Smooth muscle cell (in vitro differentiated cells): ENCODE data around the gene PDIA6. TPM values are rescaled to one million over a fixed set of nuclear protein-coding genes. Genes with fewer than 3 reads are reported as not detected.

ENCODE experiments used
- DNase-seq: peaks from one replicate; lab custom pipeline; 2025; ENCODE audit not compliant: unreplicated experiment; lab: John Stamatoyannopoulos, UW
- H2AFZ ChIP-seq: fragments of 200-600 bp; sonication (generic); 2 replicates; pipeline ENCODE4 v1.6.0; 2016; ENCODE audit warnings: antibody characterized with exemption, low read depth, mild to moderate bottlenecking
- H3F3A ChIP-seq: fragments of 200-600 bp; sonication (generic); 2 replicates; pipeline ENCODE4 v1.6.0; 2017; ENCODE audit warnings: antibody characterized with exemption, low read depth
- H3K27ac ChIP-seq: fragments of 200-600 bp; sonication (generic); 2 replicates; pipeline ENCODE4 v1.5.1; 2016; ENCODE audit warnings: low read depth, mild to moderate bottlenecking
- H3K27me3 ChIP-seq: fragments of 200-600 bp; sonication (generic); 2 replicates; pipeline ENCODE4 v1.6.1; 2016; ENCODE audit warnings: low read depth, mild to moderate bottlenecking
- H3K36me3 ChIP-seq: fragments of 200-600 bp; sonication (generic); 2 replicates; pipeline ENCODE4 v1.5.1; 2016; ENCODE audit warnings: low read depth
- H3K4me1 ChIP-seq: fragments of 200-600 bp; sonication (generic); 2 replicates; pipeline ENCODE4 v1.5.1; 2016; ENCODE audit warnings: low read depth
- H3K4me2 ChIP-seq: fragments of 200-600 bp; sonication (generic); 2 replicates; pipeline ENCODE4 v1.6.0; 2016; ENCODE audit warnings: mild to moderate bottlenecking
- H3K4me3 ChIP-seq: fragments of 200-600 bp; sonication (generic); 2 replicates; pipeline ENCODE4 v1.5.1; 2016; ENCODE audit warnings: mild to moderate bottlenecking
- H3K79me2 ChIP-seq: fragments of 200-600 bp; sonication (generic); 2 replicates; pipeline ENCODE4 v1.6.0; 2016; ENCODE audit warnings: low read depth, mild to moderate bottlenecking
- H3K9ac ChIP-seq: fragments of 200-600 bp; sonication (generic); 2 replicates; pipeline ENCODE4 v1.6.0; 2016; ENCODE audit warnings: low read depth
- H3K9me3 ChIP-seq: fragments of 200-600 bp; sonication (generic); replicated peaks from 2 replicates; pipeline ENCODE4 v1.5.1; 2016; ENCODE audit warnings: low read depth
- H4K20me1 ChIP-seq: fragments of 200-600 bp; sonication (generic); 2 replicates; pipeline ENCODE4 v1.6.0; 2016; ENCODE audit warnings: low read depth
- CTCF ChIP-seq: fragments of 200-600 bp; sonication (generic); IDR thresholded peaks from 2 replicates; pipeline ENCODE4 v1.5.1; 2017; ENCODE audit warnings: borderline replicate concordance, mild to moderate bottlenecking, antibody characterized with exemption; ENCODE audit not compliant: insufficient read depth, poor library complexity, severe bottlenecking
- WGBS: methylation state at CpG from one replicate; pipeline ENCODE4 v1.1.7; 2016; ENCODE audit warnings: low lambda C conversion rate; 5-methylcytosine and 5-hydroxymethylcytosine counted together
- polyA plus RNA-seq: library from polyadenylated mRNA; unstranded; fragments of >200 nt; fragmentation: Nextera tagmentation; extraction: Ambion mirVana; gene quantifications from 2 replicates; pipeline ENCODE4 v1.2.1, GENCODE V29; 2016
- total RNA-seq: library from RNA; depleted of rRNA; stranded (reverse); fragments of >200 nt; gene quantifications from 2 replicates; pipeline ENCODE4 v1.2.3, GENCODE V29; 2014

PDIA6 gene
- total and polyA plus RNA-seq, 2 experiments from 2014 or later: 360 to 671 TPM

- no peak overlapping the region for H2AFZ ChIP-seq
- WGBS: 97% methylated on average over 27 of the region's 27 CpGs
- H3K4me3 ChIP-seq: no peak overlapping the region
- H3K27ac ChIP-seq: no peak overlapping the region
- H3K4me1 ChIP-seq: no peaks in the 10 kb centered on the region
- H3F3A ChIP-seq: no peaks in the 10 kb centered on the region
- DNase-seq: no peak
- no peaks in the 10 kb centered on the region for H3K36me3 ChIP-seq
- H3K9me3 ChIP-seq: no peaks in the 10 kb centered on the region
- H3K4me2 ChIP-seq: no peak overlapping the region
- no peaks in the 10 kb centered on the region for H3K79me2 ChIP-seq
- no peaks in the 10 kb centered on the region for H3K27me3 ChIP-seq
- TF ChIP-seq CTCF: no peak
- H4K20me1 ChIP-seq: peaks cover 23% of the 10 kb centered on the region
- H3K9ac ChIP-seq: no peak overlapping the region
Observed at GRCh38 chr2:10777842-10778723, 34.5 kb downstream of the PDIA6 start.

- Histone ChIP-seq H3K9ac (no peak overlapping the region), H3K4me1 (no peaks in the 10 kb centered on the region), H4K20me1 (peaks cover 18% of the 10 kb centered on the region), H2AFZ (no peak overlapping the region), H3K27ac (no peak overlapping the region), H3K4me3 (no peak overlapping the region), H3K79me2 (no peaks in the 10 kb centered on the region), H3K36me3 (no peaks in the 10 kb centered on the region), H3K9me3 (no peaks in the 10 kb centered on the region), H3K27me3 (no peaks in the 10 kb centered on the region), H3K4me2 (no peak overlapping the region), H3F3A (no peaks in the 10 kb centered on the region)
- TF ChIP-seq CTCF: no peak
- DNase-seq: no peak
- 98% methylated on average over 26 of the region's 26 CpGs for WGBS
Observed at GRCh38 chr2:10777111-10777841, 35.3 kb downstream of the PDIA6 start.

GRCh38 chr2:10776231-10776977 is 36.2 kb downstream of the PDIA6 start:
- Histone ChIP-seq H3K4me3 (no peak overlapping the region), H2AFZ (no peak overlapping the region), H3K27me3 (no peaks in the 10 kb centered on the region), H3K36me3 (no peaks in the 10 kb centered on the region), H3K79me2 (no peaks in the 10 kb centered on the region), H3K27ac (no peak overlapping the region), H3K9ac (no peak overlapping the region), H4K20me1 (peaks cover 11% of the 10 kb centered on the region), H3K4me2 (no peak overlapping the region), H3K9me3 (no peaks in the 10 kb centered on the region), H3F3A (no peaks in the 10 kb centered on the region), H3K4me1 (no peaks in the 10 kb centered on the region)
- DNase-seq: no peak
- no peak for TF ChIP-seq CTCF
- 97% methylated on average over 27 of the region's 27 CpGs for WGBS
